Suprapubic skin (tissue), 3 donors: ENCODE results near the gene CPB1.

Experiments used
- CTCF ChIP-seq, 2 donors: fragments of 200-600 bp in 1 of 2; fragments of 450-650 bp in 1 of 2; sonication (generic) in 1 of 2; IDR thresholded peaks; one replicate each; pipeline ENCODE4 v1.5.1; 2016 to 2019; ENCODE audit warnings: antibody characterized with exemption in 2 of 2, mild to moderate bottlenecking in 1 of 2, moderate library complexity in 1 of 2
- EP300 ChIP-seq: sonication (generic); formaldehyde crosslinking; IDR thresholded peaks from one replicate; pipeline ENCODE4 v1.6.1; 2017; ENCODE audit warnings: antibody characterized with exemption
- POLR2A ChIP-seq, 2 donors: fragments of 450-650 bp; IDR thresholded peaks; one replicate each; pipeline ENCODE4 v1.6.1; 2017; ENCODE audit warnings: antibody characterized with exemption in 2 of 2, mild to moderate bottlenecking in 2 of 2, moderate library complexity in 2 of 2

- TF ChIP-seq CTCF (IDR thresholded peaks at IDR 0.05): no peak
- TF ChIP-seq POLR2A (IDR thresholded peaks at IDR 0.05): no peak
- TF ChIP-seq EP300: no peak
Observed at GRCh38 chr3:148797795-148798194, 29.8 kb upstream of the CPB1 start.
